Measurements from ENCODE around the gene ITGA11.
"Not testable (repeated sequence)": the region's sequence is repeated elsewhere in the genome, so short reads cannot be mapped to it uniquely, and the experiment has no call there.

ITGA11 gene

GRCh38 chr15:68407886-68408881 is 23.8 kb downstream of the ITGA11 start:
- in situ Hi-C loops (cut with MboI; ENCODE audit: low sequenced_read_pairs), result no loop called here

GRCh38 chr15:68407141-68407885 is 24.6 kb downstream of the ITGA11 start:
- H3K27me3 ChIP-seq (ENCODE audit: low read depth), result peaks cover 11% of the 10 kb centered on the region; the same call in 1 of the 2 replicates
- in situ Hi-C loops (cut with MboI; ENCODE audit: low sequenced_read_pairs), result no loop called here

More at GRCh38 chr15:68407886-68408881, 23.8 kb downstream of the ITGA11 start:
- Histone ChIP-seq H3K9me3 (no peaks in the 10 kb centered on the region), H3K4me1 (no peaks in the 10 kb centered on the region), H3K4me3 (no peak overlapping the region), H3K36me3 (replicated peaks) (no peaks in the 10 kb centered on the region), H3K27me3 (ENCODE audit: low read depth) (peaks cover 11% of the 10 kb centered on the region; the same call in 1 of the 2 replicates)
- peak in 1 of 2 experiments; percentile 8 for DNase-seq (ENCODE audit: low spot score in 2 of 2)

GRCh38 chr15:68405378-68406250 is 26.3 kb downstream of the ITGA11 start:
- in situ Hi-C loops (cut with MboI; ENCODE audit: low sequenced_read_pairs), result no loop called here

More at GRCh38 chr15:68407141-68407885, 24.6 kb downstream of the ITGA11 start:
- no peak overlapping the region for H3K4me3 ChIP-seq
- DNase-seq (ENCODE audit: low spot score in 2 of 2), result peak in 1 of 2 experiments; percentile 5
- H3K36me3 ChIP-seq (replicated peaks), result no peaks in the 10 kb centered on the region
- no peaks in the 10 kb centered on the region for H3K4me1 ChIP-seq
- H3K9me3 ChIP-seq, result no peaks in the 10 kb centered on the region

GRCh38 chr15:68404056-68404798 is 27.7 kb downstream of the ITGA11 start:
- H3K27me3 ChIP-seq (ENCODE audit: low read depth), result peaks cover 11% of the 10 kb centered on the region; the same call in 1 of the 2 replicates
- H3K36me3 ChIP-seq (replicated peaks), result no peaks in the 10 kb centered on the region
- peak in 1 of 2 experiments; percentile 5 for DNase-seq (ENCODE audit: low spot score in 2 of 2)
- H3K9me3 ChIP-seq, result no peaks in the 10 kb centered on the region
- in situ Hi-C loops (cut with MboI; ENCODE audit: low sequenced_read_pairs), result no loop called here
- H3K4me1 ChIP-seq, result no peaks in the 10 kb centered on the region
- H3K4me3 ChIP-seq, result no peak overlapping the region

More at GRCh38 chr15:68405378-68406250, 26.3 kb downstream of the ITGA11 start:
- no peak overlapping the region for H3K4me3 ChIP-seq
- peaks cover 11% of the 10 kb centered on the region; the same call in 1 of the 2 replicates for H3K27me3 ChIP-seq (ENCODE audit: low read depth)
- no peaks in the 10 kb centered on the region for H3K4me1 ChIP-seq
- H3K9me3 ChIP-seq, result no peaks in the 10 kb centered on the region
- peak in 1 of 2 experiments; percentile 6 for DNase-seq (ENCODE audit: low spot score in 2 of 2)
- no peaks in the 10 kb centered on the region for H3K36me3 ChIP-seq (replicated peaks)

- DNase-seq (ENCODE audit: low spot score in 2 of 2), result peak in 1 of 2 experiments; percentile 5
- in situ Hi-C loops (cut with MboI; ENCODE audit: low sequenced_read_pairs), result no loop called here
- H3K4me3 ChIP-seq, result no peak overlapping the region
- H3K36me3 ChIP-seq (replicated peaks), result no peaks in the 10 kb centered on the region
- H3K9me3 ChIP-seq, result no peaks in the 10 kb centered on the region
- peaks cover 11% of the 10 kb centered on the region; the same call in 1 of the 2 replicates for H3K27me3 ChIP-seq (ENCODE audit: low read depth)
- H3K4me1 ChIP-seq, result no peaks in the 10 kb centered on the region
Observed at GRCh38 chr15:68403161-68403941, 28.6 kb downstream of the ITGA11 start.

GRCh38 chr15:68402432-68403160 is 29.4 kb downstream of the ITGA11 start:
- H3K4me3 ChIP-seq, result no peak overlapping the region
- H3K36me3 ChIP-seq (replicated peaks), result no peaks in the 10 kb centered on the region
- in situ Hi-C loops (cut with MboI; ENCODE audit: low sequenced_read_pairs), result no loop called here
- H3K9me3 ChIP-seq, result no peaks in the 10 kb centered on the region
- no peaks in the 10 kb centered on the region for H3K4me1 ChIP-seq
- peak in 1 of 2 experiments; percentile 7 for DNase-seq (ENCODE audit: low spot score in 2 of 2)
- peaks cover 9% of the 10 kb centered on the region; the same call in 1 of the 2 replicates for H3K27me3 ChIP-seq (ENCODE audit: low read depth)

- in situ Hi-C loops (cut with MboI; ENCODE audit: low sequenced_read_pairs), result no loop called here
- Histone ChIP-seq H3K27me3 (ENCODE audit: low read depth) (peaks cover 6% of the 10 kb centered on the region; the same call in 1 of the 2 replicates), H3K4me3 (no peak overlapping the region), H3K4me1 (no peaks in the 10 kb centered on the region), H3K36me3 (replicated peaks) (no peaks in the 10 kb centered on the region), H3K9me3 (no peaks in the 10 kb centered on the region)
- peak in 1 of 2 experiments; percentile 5 for DNase-seq (ENCODE audit: low spot score in 2 of 2)
Observed at GRCh38 chr15:68401496-68402431, 30.2 kb downstream of the ITGA11 start.

DNA sequence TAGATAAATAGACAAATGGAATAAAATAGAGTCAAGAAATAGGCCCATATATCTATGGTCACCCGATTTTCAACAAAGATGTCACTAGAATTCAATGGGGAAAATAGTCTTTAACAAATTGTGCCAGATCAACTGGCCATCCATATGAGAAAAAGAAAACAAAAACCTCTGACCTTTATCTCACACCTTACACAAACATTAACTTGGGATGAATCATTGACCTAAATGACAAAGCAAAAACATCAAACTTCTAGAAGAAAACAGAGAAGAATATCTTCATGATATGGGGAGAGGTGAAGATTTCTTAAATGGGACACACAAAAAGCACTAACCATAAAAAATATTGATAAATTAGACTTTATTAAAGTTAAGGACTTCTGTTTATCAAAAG is 31.9 kb downstream of the ITGA11 start:
- Histone ChIP-seq H3K9me3 (no peaks in the 10 kb centered on the region), H3K4me3 (no peak overlapping the region), H3K36me3 (replicated peaks) (no peaks in the 10 kb centered on the region), H3K4me1 (no peaks in the 10 kb centered on the region), H3K27me3 (ENCODE audit: low read depth) (no peaks in the 10 kb centered on the region)
- no peak for DNase-seq (ENCODE audit: low spot score in 2 of 2)
- in situ Hi-C loops (cut with MboI; ENCODE audit: low sequenced_read_pairs), result no loop called here

- Histone ChIP-seq H3K36me3 (replicated peaks) (no peaks in the 10 kb centered on the region), H3K27me3 (ENCODE audit: low read depth) (no peaks in the 10 kb centered on the region), H3K9me3 (no peaks in the 10 kb centered on the region), H3K4me3 (no peak overlapping the region), H3K4me1 (no peaks in the 10 kb centered on the region)
- DNase-seq (ENCODE audit: low spot score in 2 of 2), result no peak
- in situ Hi-C loops (cut with MboI; ENCODE audit: low sequenced_read_pairs), result no loop called here
Observed at GRCh38 chr15:68399096-68400065, 32.6 kb downstream of the ITGA11 start.

DNA sequence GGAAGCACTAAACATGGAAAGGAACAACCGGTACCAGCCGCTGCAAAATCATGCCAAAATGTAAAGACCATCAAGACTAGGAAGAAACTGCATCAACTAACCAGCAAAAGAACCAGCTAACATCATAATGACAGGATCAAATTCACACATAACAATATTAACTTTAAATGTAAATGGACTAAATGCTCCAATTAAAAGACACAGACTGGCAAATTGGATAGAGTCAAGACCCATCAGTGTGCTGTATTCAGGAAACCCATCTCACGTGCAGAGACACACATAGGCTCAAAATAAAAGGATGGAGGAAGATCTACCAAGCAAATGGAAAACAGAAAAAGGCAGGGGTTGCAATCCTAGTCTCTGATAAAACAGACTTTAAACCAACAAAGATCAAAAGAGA is 34.0 kb downstream of the ITGA11 start:
- H3K4me3 ChIP-seq; H3K9me3 ChIP-seq; H3K4me1 ChIP-seq; in situ Hi-C loops (cut with MboI; ENCODE audit: low sequenced_read_pairs); H3K36me3 ChIP-seq (replicated peaks); DNase-seq (ENCODE audit: low spot score in 2 of 2); H3K27me3 ChIP-seq (ENCODE audit: low read depth): not testable (repeated sequence)

Data from HAP-1 (cell line).